Measurements from ENCODE around the gene ACVR1. TPM values are rescaled to one million over a fixed set of nuclear protein-coding genes. Genes with fewer than 3 reads are reported as not detected.
A peak's percentile ranks its signal among the peaks of the same experiment; 100 is the strongest.
"Not testable (repeated sequence)": the region's sequence is repeated elsewhere in the genome, so short reads cannot be mapped to it uniquely, and the experiment has no call there.

Gene ACVR1
- total and polyA plus RNA-seq, 9 of the 15 experiments (the other 6 are each of a cell fraction or from before 2014, with no cell fraction given) = 3.8 to 14.3 (median 6.9) TPM

DNA sequence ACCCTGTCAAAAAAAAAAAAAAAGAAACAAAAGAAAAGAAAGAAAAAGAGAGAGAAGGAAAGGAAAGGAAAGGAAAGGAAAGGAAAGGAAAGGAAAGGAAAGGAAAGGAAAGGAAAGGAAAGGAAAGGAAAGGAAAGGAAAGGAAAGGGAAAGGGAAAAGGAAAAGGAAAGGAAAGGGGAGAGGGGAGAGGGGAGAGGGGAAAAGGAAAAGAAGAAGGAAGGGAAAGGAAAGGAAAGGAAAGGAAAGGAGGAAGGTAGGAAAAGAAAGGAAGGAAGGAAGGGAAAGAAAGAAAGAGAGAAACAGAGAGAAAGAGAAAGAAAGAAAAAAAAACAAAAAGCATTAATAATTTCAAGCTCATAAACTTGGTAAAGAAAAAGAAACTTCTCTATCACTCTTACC, 49.5 kb downstream of the ACVR1 start:
- H3K27ac ChIP-seq (ENCODE audit: extremely low read depth, low read depth, low read length); H4K20me1 ChIP-seq (replicated peaks; ENCODE audit: control insufficient read depth, insufficient read depth, low read length); in situ Hi-C loops (cut with MboI); intact Hi-C loops (cut with micrococcal nuclease); H3K9me3 ChIP-seq (replicated peaks; ENCODE audit: control insufficient read depth, insufficient read depth, low read depth, low read length); H3K4me3 ChIP-seq; POLR2A ChIA-PET; BruUV-seq (replicated peaks); H3K9me1 ChIP-seq (ENCODE audit: control insufficient read depth, insufficient read depth, low read length); H3K4me2 ChIP-seq (ENCODE audit: insufficient read depth, low read length); ATAC-seq; H3K4me1 ChIP-seq (replicated peaks in 1 of 2; ENCODE audit: control insufficient read depth in 2 of 2, insufficient read depth in 2 of 2, low read length in 2 of 2); H3K79me2 ChIP-seq (ENCODE audit: control insufficient read depth, insufficient read depth, low read length); H3K36me3 ChIP-seq (ENCODE audit: control insufficient read depth, insufficient read depth, low read length); H3K9ac ChIP-seq (ENCODE audit: insufficient read depth in 1 of 2, low read depth in 2 of 2, low read length in 2 of 2); DNase-seq (ENCODE audit: extremely low read depth in 1 of 4, low spot score in 3 of 4); H3K27me3 ChIP-seq (ENCODE audit: control insufficient read depth in 2 of 2, insufficient read depth in 2 of 2, low read length in 2 of 2); CTCF ChIA-PET (ENCODE audit: low intra/inter-chr PET ratio); H2AFZ ChIP-seq (ENCODE audit: low read depth, low read length); FAIRE-seq: not testable (repeated sequence)
- TF ChIP-seq, protein P1, sequence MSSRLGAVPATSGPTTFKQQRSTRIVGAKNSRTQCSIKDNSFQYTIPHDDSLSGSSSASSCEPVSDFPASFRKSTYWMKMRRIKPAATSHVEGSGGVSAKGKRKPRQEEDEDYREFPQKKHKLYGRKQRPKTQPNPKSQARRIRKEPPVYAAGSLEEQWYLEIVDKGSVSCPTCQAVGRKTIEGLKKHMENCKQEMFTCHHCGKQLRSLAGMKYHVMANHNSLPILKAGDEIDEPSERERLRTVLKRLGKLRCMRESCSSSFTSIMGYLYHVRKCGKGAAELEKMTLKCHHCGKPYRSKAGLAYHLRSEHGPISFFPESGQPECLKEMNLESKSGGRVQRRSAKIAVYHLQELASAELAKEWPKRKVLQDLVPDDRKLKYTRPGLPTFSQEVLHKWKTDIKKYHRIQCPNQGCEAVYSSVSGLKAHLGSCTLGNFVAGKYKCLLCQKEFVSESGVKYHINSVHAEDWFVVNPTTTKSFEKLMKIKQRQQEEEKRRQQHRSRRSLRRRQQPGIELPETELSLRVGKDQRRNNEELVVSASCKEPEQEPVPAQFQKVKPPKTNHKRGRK (tag; IDR thresholded peaks at IDR 0.05) = peak; percentile 94
- TF ChIP-seq ZBTB26 (CRISPR knock-in tag; IDR thresholded peaks at IDR 0.05) = 0 out of 2 replicates have a peak, but pooled peaks have one; percentile 65

- Histone ChIP-seq H3K9me1 (ENCODE audit: control insufficient read depth, insufficient read depth, low read length) (no peaks in the 10 kb centered on the region), H3K4me3 (no peak overlapping the region), H2AFZ (ENCODE audit: low read depth, low read length) (no peak overlapping the region), H3K79me2 (ENCODE audit: control insufficient read depth, insufficient read depth, low read length) (no peaks in the 10 kb centered on the region), H3K9me3 (replicated peaks; ENCODE audit: control insufficient read depth, insufficient read depth, low read depth, low read length) (no peaks in the 10 kb centered on the region), H4K20me1 (replicated peaks; ENCODE audit: control insufficient read depth, insufficient read depth, low read length) (no peaks in the 10 kb centered on the region), H3K36me3 (ENCODE audit: control insufficient read depth, insufficient read depth, low read length) (no peaks in the 10 kb centered on the region; the same call in 2 of the 3 replicates), H3K4me2 (ENCODE audit: insufficient read depth, low read length) (no peak overlapping the region), H3K9ac (ENCODE audit: insufficient read depth in 1 of 2, low read depth in 2 of 2, low read length in 2 of 2) (no peak overlapping the region), H3K27me3 (ENCODE audit: control insufficient read depth in 2 of 2, insufficient read depth in 2 of 2, low read length in 2 of 2) (no peaks in the 10 kb centered on the region), H3K4me1 (replicated peaks in 1 of 2; ENCODE audit: control insufficient read depth in 2 of 2, insufficient read depth in 2 of 2, low read length in 2 of 2) (peaks cover 0 to 2% of the 10 kb centered on the region in 2 experiments; a peak in 3 of 5 replicates), H3K27ac (ENCODE audit: extremely low read depth, low read depth, low read length) (no peak overlapping the region)
- no peak; the same call in 2 of the 3 replicates for ATAC-seq
- intact Hi-C loops (cut with micrococcal nuclease) (no loop called here), in situ Hi-C loops (cut with MboI) (no loop called here)
- no peak for FAIRE-seq
- 55% methylated on average over 6 of the region's 6 CpGs for WGBS (ENCODE audit: insufficient coverage, low coverage, missing lambda C conversion rate)
- BruUV-seq (replicated peaks) = no TSS peak
- CTCF ChIA-PET (ENCODE audit: low intra/inter-chr PET ratio) = no interaction called here
- POLR2A ChIA-PET = interaction anchor here (0.8 kb wide), 1 partner anchor 32 kb away, joined by 3 read pairs; no protein-coding TSS in a partner anchor
- DNase-seq (ENCODE audit: extremely low read depth in 1 of 4, low spot score in 3 of 4) = no peak
- TF ChIP-seq SMARCB1 (IDR thresholded peaks at IDR 0.05; ENCODE audit: insufficient read length, low read depth) (no peak), SPI1 (IDR thresholded peaks at IDR 0.05; ENCODE audit: borderline replicate concordance, low read depth, low read length) (no peak), SFPQ (IDR thresholded peaks at IDR 0.05; ENCODE audit: low read depth, low read length) (no peak), ZBED1 (IDR thresholded peaks at IDR 0.05) (no peak), KLF1 (tag; IDR thresholded peaks at IDR 0.05) (no peak), HDAC3 (IDR thresholded peaks at IDR 0.05; ENCODE audit: borderline replicate concordance, partially characterized antibody) (no peak)
- TF ChIP-seq, protein P2, sequence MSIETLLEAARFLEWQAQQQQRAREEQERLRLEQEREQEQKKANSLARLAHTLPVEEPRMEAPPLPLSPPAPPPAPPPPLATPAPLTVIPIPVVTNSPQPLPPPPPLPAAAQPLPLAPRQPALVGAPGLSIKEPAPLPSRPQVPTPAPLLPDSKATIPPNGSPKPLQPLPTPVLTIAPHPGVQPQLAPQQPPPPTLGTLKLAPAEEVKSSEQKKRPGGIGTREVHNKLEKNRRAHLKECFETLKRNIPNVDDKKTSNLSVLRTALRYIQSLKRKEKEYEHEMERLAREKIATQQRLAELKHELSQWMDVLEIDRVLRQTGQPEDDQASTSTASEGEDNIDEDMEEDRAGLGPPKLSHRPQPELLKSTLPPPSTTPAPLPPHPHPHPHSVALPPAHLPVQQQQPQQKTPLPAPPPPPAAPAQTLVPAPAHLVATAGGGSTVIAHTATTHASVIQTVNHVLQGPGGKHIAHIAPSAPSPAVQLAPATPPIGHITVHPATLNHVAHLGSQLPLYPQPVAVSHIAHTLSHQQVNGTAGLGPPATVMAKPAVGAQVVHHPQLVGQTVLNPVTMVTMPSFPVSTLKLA (conservative IDR thresholded peaks at IDR 0.05) = no peak
Measured at GRCh38 chr2:157825885-157826284, 50.2 kb downstream of the ACVR1 start.

All from K562 (cell line).